Kidney (tissue), 14 donors: ENCODE data around the gene CRYGS. TPM values are rescaled to one million over a fixed set of nuclear protein-coding genes. Genes with fewer than 3 reads are reported as not detected.

Experiments used
- DNase-seq, 5 donors: peaks; one replicate each; pipeline ENCODE4 v3.0.0-alpha.2; 2013 to 2020
- FAIRE-seq: peaks from 2 replicates; lab custom pipeline; 2012; peaks lifted over from hg19 to GRCh38; lab: Jason Lieb, UNC
- H3K27ac ChIP-seq, 2 donors: one replicate each; pipeline ENCODE4 v1.7.0; 2013; ENCODE audit warnings: low read depth in 2 of 2, low read length in 2 of 2, inconsistent platforms in 1 of 2
- H3K27me3 ChIP-seq: one replicate; pipeline ENCODE4 v1.7.1; 2013; ENCODE audit warnings: low read length, inconsistent platforms; ENCODE audit not compliant: control insufficient read depth, insufficient read depth
- H3K36me3 ChIP-seq, 3 donors: one replicate each; pipeline versions ENCODE4 v1.7.0 to v1.7.1; 2013; ENCODE audit warnings: low read length in 3 of 3, control low read depth in 1 of 3, inconsistent platforms in 1 of 3; ENCODE audit not compliant: insufficient read depth in 3 of 3, control insufficient read depth in 2 of 3
- H3K4me1 ChIP-seq, 3 donors: one replicate each; pipeline versions ENCODE4 v1.7.0 to v1.7.1; 2013; ENCODE audit warnings: low read length in 3 of 3, inconsistent platforms in 1 of 3, low read depth in 1 of 3; ENCODE audit not compliant: control insufficient read depth in 2 of 3, insufficient read depth in 2 of 3
- H3K4me3 ChIP-seq, 3 donors: one replicate each; pipeline versions ENCODE4 v1.7.0 to v1.8.1; 2013; ENCODE audit warnings: low read length in 3 of 3, control low read depth in 1 of 3, inconsistent platforms in 1 of 3
- H3K9ac ChIP-seq, 3 donors: one replicate each; pipeline versions ENCODE4 v1.7.0 to v1.7.1; 2013; ENCODE audit warnings: low read length in 3 of 3, control low read depth in 1 of 3, inconsistent platforms in 1 of 3
- H3K9me3 ChIP-seq, 3 donors: one replicate each; pipeline versions ENCODE4 v1.7.0 to v1.7.1; 2013; ENCODE audit warnings: low read length in 3 of 3, control low read depth in 1 of 3, inconsistent platforms in 1 of 3; ENCODE audit not compliant: control insufficient read depth in 2 of 3, insufficient read depth in 1 of 3
- CTCF ChIP-seq: IDR thresholded peaks from 3 replicates; pipeline ENCODE4 v1.5.1; 2012; ENCODE audit warnings: mild to moderate bottlenecking, moderate library complexity, borderline replicate concordance; ENCODE audit not compliant: insufficient read depth; ENCODE audit errors: extremely low read depth
- intact Hi-C: fragments of 100-400 bp; cut with DNase I; formaldehyde crosslinking; loops from one replicate; pipeline ENCODE4 v1.11.1; 2022
- polyA plus RNA-seq: library from polyadenylated mRNA; stranded (reverse); fragments of 350-450 nt; fragmentation: Illumina TruSeq; extraction: RNeasy Lipid Tissue Mini Kit (QIAGEN cat#74804); gene quantifications from one replicate; pipeline ENCODE4 v1.2.3, GENCODE V29; 2014; ENCODE audit warnings: low read depth, low replicate concordance; ENCODE audit not compliant: insufficient read depth
- total RNA-seq: library from RNA; stranded (reverse); fragmentation: NEBNext Ultra II Directional; extraction: Animal tissue kit (Norgen Biotek cat#: 25700); gene quantifications from one replicate; pipeline ENCODE4 v1.2.1, GENCODE V29; 2021
- donor health status: control.
- donor health status: control.
- donor health status: control.
- donor health status: control.
- donor health status: control.
- donor health status: DM: yes; HTN: yes; CAD: no.
- donor health status: Normal renal cell carcinoma (clear cell type).

CRYGS gene
- total and polyA plus RNA-seq, 2 donors from 2014 or later: 2.9 to 3.7 TPM

GRCh38 chr3:186567072-186567921, 23.1 kb upstream of the CRYGS start, which contains the start of gene TBCCD1:
TBCCD1 (minus strand) TSS chr3:186567339; CDS start chr3:186564329, 3,010 bp downstream.
- no peak for TF ChIP-seq CTCF
- Histone ChIP-seq H3K27me3 (no peaks in the 10 kb centered on the region), H3K9me3 (no peaks in the 10 kb centered on the region), H3K4me3 (peak within 1 kb of the TSS; percentile 79 to 93 (median 86)), H3K9ac (peak within 1 kb of the TSS; percentile 78 to 87 (median 84)), H3K36me3 (no peaks in the 10 kb centered on the region), H3K27ac (peak within 1 kb of the TSS; percentile 61 to 85), H3K4me1 (peaks cover 0 to 17% (median 0%) of the 10 kb centered on the region in 3 donors)
- peak; percentile 95 to 97 (median 96) for DNase-seq
- intact Hi-C loops: no loop called here
- no peak for FAIRE-seq

- Histone ChIP-seq H3K4me1 (peaks cover 0 to 19% (median 0%) of the 10 kb centered on the region in 3 donors), H3K4me3 (peak overlapping the region; percentile 79 to 93 (median 86)), H3K27me3 (no peaks in the 10 kb centered on the region), H3K27ac (peak overlapping the region; percentile 61 to 85), H3K36me3 (no peaks in the 10 kb centered on the region), H3K9me3 (no peaks in the 10 kb centered on the region), H3K9ac (peak overlapping the region; percentile 78 to 87 (median 84))
- DNase-seq (no peak), FAIRE-seq (no peak)
- intact Hi-C loops: no loop called here
- TF ChIP-seq CTCF: no peak
These were observed 22.5 kb upstream of the CRYGS start for GRCh38 chr3:186566772-186567071.

- intact Hi-C loops: no loop called here
- Histone ChIP-seq H3K4me1 (peaks cover 0 to 12% (median 0%) of the 10 kb centered on the region in 3 donors), H3K36me3 (no peaks in the 10 kb centered on the region), H3K9me3 (no peaks in the 10 kb centered on the region), H3K27me3 (no peaks in the 10 kb centered on the region), H3K27ac (no peak overlapping the region), H3K4me3 (no peak overlapping the region), H3K9ac (no peak overlapping the region)
- no peak for DNase-seq
- no peak for FAIRE-seq
- no peak for TF ChIP-seq CTCF
These were observed 20.4 kb upstream of the CRYGS start for GRCh38 chr3:186564586-186564985.
